ENCODE measurements around the gene CPXM1.

DNA sequence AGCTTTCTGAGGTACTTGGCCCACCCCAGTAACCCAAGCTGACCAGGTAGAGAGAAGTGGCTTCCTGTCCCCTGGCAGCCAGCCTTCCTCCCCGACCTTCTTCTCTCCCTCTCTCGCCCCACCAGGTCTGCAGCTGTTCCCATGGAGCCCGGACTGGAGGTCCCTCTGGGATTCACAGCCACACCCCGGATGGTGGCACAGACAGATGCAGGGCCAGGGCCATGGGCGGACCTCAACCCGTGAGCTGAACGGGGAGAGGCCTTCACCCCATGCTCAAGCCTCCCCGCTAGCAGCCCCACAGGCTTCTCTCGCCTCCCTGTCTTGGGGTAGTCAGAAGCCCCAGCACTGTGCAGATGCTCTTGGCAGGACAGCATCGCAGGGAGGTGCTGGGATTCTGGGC, 41.3 kb downstream of the CPXM1 start:
- no peak for TF ChIP-seq POLR2A (IDR thresholded peaks at IDR 0.05)
- TF ChIP-seq, protein P1, sequence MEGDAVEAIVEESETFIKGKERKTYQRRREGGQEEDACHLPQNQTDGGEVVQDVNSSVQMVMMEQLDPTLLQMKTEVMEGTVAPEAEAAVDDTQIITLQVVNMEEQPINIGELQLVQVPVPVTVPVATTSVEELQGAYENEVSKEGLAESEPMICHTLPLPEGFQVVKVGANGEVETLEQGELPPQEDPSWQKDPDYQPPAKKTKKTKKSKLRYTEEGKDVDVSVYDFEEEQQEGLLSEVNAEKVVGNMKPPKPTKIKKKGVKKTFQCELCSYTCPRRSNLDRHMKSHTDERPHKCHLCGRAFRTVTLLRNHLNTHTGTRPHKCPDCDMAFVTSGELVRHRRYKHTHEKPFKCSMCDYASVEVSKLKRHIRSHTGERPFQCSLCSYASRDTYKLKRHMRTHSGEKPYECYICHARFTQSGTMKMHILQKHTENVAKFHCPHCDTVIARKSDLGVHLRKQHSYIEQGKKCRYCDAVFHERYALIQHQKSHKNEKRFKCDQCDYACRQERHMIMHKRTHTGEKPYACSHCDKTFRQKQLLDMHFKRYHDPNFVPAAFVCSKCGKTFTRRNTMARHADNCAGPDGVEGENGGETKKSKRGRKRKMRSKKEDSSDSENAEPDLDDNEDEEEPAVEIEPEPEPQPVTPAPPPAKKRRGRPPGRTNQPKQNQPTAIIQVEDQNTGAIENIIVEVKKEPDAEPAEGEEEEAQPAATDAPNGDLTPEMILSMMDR (IDR thresholded peaks at IDR 0.05) = no peak
